NCI-H146 treated with DMSO at 0.1 percent for 48 hours (cell line): Measurements from ENCODE around the gene U2AF2.

ENCODE experiments used
- DNase-seq: peaks from one replicate; lab custom pipeline; 2025; ENCODE audit not compliant: unreplicated experiment; lab: John Stamatoyannopoulos, UW

U2AF2 gene

DNA sequence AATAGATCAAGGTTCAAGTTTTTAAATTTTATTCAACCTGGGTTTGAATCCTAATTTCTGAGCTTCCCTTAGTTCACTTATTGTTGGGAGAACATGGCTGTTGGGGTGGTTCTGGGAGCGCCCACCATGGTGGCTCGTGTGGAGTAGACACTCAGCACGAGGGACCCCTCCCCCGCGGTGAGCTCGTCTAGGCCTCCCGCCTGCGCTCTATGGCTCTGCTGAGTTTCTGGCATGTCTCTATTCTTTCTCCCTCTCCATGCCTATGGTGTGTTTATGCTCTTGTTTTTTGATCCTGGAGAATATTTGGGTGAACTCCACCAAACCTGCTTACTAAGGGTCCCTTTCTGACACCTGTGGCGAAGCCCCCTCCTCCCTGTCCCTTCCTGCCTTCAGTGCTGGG is 18.6 kb downstream of the U2AF2 start:
- DNase-seq: no peak

DNA sequence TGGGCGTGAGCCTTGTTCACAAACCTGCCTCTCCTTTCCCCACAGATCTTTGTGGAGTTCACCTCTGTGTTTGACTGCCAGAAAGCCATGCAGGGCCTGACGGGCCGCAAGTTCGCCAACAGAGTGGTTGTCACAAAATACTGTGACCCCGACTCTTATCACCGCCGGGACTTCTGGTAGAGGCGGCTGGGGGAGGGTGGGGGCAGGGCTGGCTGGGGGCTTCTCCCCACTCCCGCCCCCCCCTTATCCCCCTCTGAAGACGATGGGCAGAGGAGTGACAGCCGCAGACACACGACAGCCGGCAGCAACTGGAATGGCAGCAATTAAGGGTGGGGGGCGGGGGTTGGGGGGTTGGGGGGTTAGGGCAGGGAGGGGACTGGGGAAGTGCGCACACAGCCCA is 19.1 kb downstream of the U2AF2 start:
- no peak for DNase-seq

GRCh38 chr19:55674459-55674840 is 19.6 kb downstream of the U2AF2 start:
- DNase-seq: no peak

DNA sequence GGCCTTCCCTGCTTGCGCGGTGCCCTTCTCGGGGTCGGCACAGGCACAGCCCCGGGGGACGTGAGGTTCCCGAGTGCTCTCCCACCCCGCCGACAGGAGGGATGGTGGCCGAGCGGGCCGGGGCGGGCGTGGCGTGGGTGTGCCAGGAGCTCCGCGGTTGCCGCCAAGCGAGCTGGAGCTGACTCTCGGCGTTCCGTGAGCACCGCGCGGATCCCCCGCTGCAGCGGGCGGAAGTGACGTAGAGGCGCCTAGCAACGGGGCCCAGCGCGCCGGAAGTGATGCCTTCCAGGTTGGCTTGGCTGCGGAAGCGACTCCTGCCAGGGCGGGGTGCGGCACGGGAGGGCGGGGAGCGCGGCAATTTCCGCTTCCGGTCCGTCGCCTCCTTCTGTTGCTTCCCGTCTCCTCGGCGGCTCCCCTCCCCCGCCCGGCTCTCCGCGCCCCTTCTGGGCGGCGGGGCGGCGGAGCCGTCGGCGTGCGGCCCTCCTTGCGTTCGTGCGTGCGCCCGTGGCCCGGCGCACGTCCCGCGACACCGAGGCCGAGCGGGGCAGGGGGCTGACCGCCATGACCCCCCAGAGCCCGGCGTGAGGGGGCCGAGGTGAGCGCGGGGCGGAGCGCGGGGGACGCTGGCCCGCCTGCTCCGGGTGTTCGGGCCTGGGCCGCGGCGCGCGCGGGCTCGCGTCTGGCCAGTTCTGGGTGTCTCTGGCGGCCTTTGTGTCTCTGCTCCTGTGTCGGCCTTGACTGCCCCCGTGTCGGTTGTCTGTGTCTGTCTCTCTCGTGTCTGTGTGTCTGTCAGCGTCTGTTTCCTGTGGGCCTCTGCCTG is 20.2 kb downstream of the U2AF2 start, which contains the start of gene EPN1:
Gene EPN1 (plus strand): TSS at position 386 of the 820 bp plus-strand sequence. CDS start 3,402 bp downstream, outside the sequence.
- DNase-seq: peak; percentile 92

DNA sequence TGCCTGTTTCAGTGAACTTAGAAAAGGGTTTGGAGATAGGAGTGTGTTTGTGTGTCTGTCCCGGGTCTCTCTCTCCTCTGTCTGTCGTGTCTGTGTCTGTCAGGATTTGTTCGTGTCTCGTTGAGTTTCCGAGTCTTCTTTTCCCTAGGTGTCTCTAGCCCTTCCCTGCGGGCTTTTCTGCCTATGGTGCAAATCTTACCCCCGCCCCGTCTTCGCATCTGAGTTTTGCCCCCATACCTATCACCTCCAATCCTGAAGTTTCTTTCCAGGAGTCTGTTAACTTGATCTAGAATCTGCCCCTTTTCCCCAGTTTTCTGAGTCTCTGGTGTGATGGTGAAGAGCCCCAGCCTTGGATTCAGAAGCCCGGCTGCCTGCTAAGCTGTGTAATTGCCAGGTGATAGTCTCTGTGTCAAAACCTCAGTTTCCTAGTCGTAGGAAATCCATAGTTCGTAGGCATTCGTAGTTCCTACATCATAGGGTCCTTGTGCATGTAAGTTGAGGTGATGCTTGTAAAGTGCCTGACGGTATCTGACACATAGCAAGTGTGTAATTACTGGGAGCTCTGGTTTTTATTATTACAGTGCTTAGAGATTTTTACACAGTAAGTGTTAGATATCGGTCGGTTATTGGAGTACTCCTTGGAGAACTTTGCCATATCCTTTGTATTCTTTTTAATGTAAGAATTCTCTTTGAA is 21.0 kb downstream of the U2AF2 start:
- DNase-seq: no peak

DNA sequence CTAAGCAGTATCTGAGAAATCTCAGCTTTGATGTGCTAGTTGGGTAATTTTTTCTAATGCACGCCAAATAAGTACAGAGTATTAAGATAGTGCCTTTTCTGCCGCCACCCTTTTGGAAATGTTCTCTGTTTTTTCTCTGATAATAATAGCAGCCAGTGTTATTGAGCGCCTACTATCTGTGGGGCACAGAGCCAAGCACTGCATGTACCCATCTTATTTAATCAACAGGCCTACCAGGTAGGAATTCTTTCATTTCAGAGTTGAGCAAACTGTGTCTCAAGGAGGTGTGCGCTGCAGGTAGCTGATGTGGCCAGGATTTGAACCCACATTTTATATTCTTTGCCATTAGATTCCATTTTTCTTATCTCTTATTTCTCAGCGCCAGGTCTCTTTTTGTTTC is 21.5 kb downstream of the U2AF2 start:
- DNase-seq: no peak

- no peak for DNase-seq
These were observed 22.2 kb downstream of the U2AF2 start for GRCh38 chr19:55676889-55677505.

DNA sequence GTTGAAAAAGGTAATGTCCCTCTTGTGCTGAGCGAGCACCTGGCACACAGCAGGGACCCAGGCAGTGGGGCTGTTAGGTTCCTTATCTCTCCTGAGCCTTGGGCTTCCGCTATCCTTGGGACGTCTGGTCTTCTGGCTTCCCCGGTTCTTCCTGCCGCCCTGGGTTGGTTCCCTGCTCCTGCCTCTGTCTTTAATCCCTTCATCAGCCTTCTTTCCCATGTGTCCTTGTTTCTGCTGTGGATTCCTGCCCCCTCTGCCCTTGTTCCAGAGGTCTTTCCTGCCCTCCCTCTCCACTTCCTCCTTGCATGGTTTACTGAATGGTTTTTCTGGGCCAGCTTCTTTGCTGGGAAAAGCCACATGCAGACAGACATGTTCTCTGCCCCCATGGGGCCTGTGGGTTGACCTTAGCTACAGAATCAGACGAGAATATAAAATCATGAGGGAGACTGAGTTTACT is 22.8 kb downstream of the U2AF2 start:
- DNase-seq: no peak

- no peak for DNase-seq
These were observed 23.4 kb downstream of the U2AF2 start for GRCh38 chr19:55678121-55678671.

GRCh38 chr19:55679343-55680257 is 24.8 kb downstream of the U2AF2 start:
- no peak for DNase-seq

GRCh38 chr19:55680339-55681130 is 25.7 kb downstream of the U2AF2 start:
- no peak for DNase-seq

GRCh38 chr19:55681131-55682092 is 26.6 kb downstream of the U2AF2 start:
- DNase-seq: no peak

DNA sequence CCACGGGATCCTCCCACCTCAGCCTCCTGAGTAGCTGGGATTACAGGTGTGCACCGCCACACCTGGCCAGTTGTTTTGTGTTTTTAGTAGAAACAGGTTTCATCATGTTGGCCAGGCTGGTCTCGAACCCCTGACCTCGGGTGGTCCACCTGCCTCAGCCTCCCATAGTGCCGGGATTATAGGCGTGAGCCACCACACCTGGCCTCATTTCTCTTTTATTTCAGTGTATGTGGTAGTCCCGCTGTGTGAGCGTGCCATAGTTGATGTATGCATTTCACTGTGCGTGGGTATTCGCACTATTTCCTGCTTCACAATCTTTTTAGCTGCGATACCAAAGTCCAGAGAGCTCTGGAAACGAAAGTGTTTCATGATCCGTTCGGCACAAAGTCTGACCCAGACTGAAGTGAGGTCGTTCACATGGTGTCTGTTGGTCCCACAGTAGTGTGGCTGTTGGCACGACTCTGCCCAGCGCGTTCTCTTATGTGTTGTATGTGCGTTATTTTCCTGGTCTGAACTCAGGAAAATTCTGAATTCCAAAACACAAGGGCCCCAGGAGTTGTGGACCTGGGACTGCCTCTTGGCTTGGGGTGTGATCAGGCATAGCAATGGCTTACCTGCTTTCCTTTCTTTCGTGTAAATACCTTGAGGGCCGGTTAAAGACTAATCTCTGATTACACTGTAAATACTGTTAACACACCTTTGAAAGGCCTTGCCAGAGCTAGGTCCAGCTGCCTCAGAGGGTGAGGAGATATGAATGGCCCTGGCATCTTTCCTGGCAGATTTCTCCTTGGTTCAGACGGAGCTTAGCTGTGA is 28.8 kb downstream of the U2AF2 start:
- DNase-seq: no peak

GRCh38 chr19:55684946-55685681 is 30.3 kb downstream of the U2AF2 start:
- DNase-seq: no peak

GRCh38 chr19:55685776-55686175 is 30.9 kb downstream of the U2AF2 start:
- DNase-seq: no peak

- DNase-seq: no peak
These were observed 31.6 kb downstream of the U2AF2 start for GRCh38 chr19:55686311-55687050.
